Hematopoietic multipotent progenitor cell treated with erythropoietin and hydrocortisone succinate and interleukin-3 and kit ligand, for 4 days (in vitro differentiated cells): Measurements from ENCODE around the gene ITSN1.
A peak's percentile ranks its signal among the peaks of the same experiment; 100 is the strongest.

Source experiments
- DNase-seq: peaks from one replicate; pipeline ENCODE4 v3.0.0-alpha.2; 2015

ITSN1 gene

GRCh38 chr21:33867868-33868267 lies 225.6 kb downstream of the ITSN1 start:
- peak; percentile 19 for DNase-seq

GRCh38 chr21:33869873-33870272 lies 227.6 kb downstream of the ITSN1 start:
- no peak for DNase-seq

- DNase-seq, result no peak
Observed at GRCh38 chr21:33870768-33871167, 228.5 kb downstream of the ITSN1 start.

GRCh38 chr21:33871171-33871570 lies 228.9 kb downstream of the ITSN1 start:
- DNase-seq, result no peak

- no peak for DNase-seq
Observed at GRCh38 chr21:33872881-33873515, 230.7 kb downstream of the ITSN1 start.

GRCh38 chr21:33874161-33874560 lies 231.9 kb downstream of the ITSN1 start:
- DNase-seq, result no peak

GRCh38 chr21:33875026-33875695 lies 232.9 kb downstream of the ITSN1 start:
- no peak for DNase-seq

- no peak for DNase-seq
Observed at GRCh38 chr21:33878824-33879223, 236.5 kb downstream of the ITSN1 start.

- DNase-seq, result no peak
Observed at GRCh38 chr21:33880626-33881025, 238.3 kb downstream of the ITSN1 start.

- DNase-seq, result no peak
Observed at GRCh38 chr21:33881689-33882440, 239.6 kb downstream of the ITSN1 start.

GRCh38 chr21:33883118-33883517 lies 240.8 kb downstream of the ITSN1 start:
- no peak for DNase-seq

- DNase-seq, result no peak
Observed at GRCh38 chr21:33884376-33885171, 242.3 kb downstream of the ITSN1 start.

- no peak for DNase-seq
Observed at GRCh38 chr21:33885172-33885514, 242.8 kb downstream of the ITSN1 start.

GRCh38 chr21:33886321-33886720 lies 244.0 kb downstream of the ITSN1 start:
- DNase-seq, result no peak

- DNase-seq, result no peak
Observed at GRCh38 chr21:33890187-33890586, 247.9 kb downstream of the ITSN1 start.

- DNase-seq, result no peak
Observed at GRCh38 chr21:33892853-33893252, 250.6 kb downstream of the ITSN1 start.

GRCh38 chr21:33893917-33894316 lies 251.6 kb downstream of the ITSN1 start:
- DNase-seq, result no peak

GRCh38 chr21:33894736-33895288 lies 252.5 kb downstream of the ITSN1 start:
- DNase-seq, result peak; percentile 94

GRCh38 chr21:33895356-33895755 lies 253.1 kb downstream of the ITSN1 start:
- no peak for DNase-seq

GRCh38 chr21:33896691-33897090 lies 254.4 kb downstream of the ITSN1 start:
- DNase-seq, result no peak

- DNase-seq, result no peak
Observed at GRCh38 chr21:33897098-33897497, 254.8 kb downstream of the ITSN1 start.

GRCh38 chr21:33897739-33898138 lies 255.4 kb downstream of the ITSN1 start:
- DNase-seq, result no peak

GRCh38 chr21:33898586-33898985 lies 256.3 kb downstream of the ITSN1 start:
- no peak for DNase-seq
